ENCODE measurements around the gene PMIS2. TPM values are rescaled to one million over a fixed set of nuclear protein-coding genes. Genes with fewer than 3 reads are reported as not detected.
"Not testable (repeated sequence)": the region's sequence is repeated elsewhere in the genome, so short reads cannot be mapped to it uniquely, and the experiment has no call there.

PMIS2 gene
- total RNA-seq, 4 donors from 2014 or later, result not detected

- TF ChIP-seq CTCF (IDR thresholded peaks at IDR 0.05), result no peak
- TF ChIP-seq POLR2A (IDR thresholded peaks at IDR 0.05), result no peak
- TF ChIP-seq EP300 (IDR thresholded peaks at IDR 0.05), result no peak
- TF ChIP-seq POLR2AphosphoS5 (IDR thresholded peaks at IDR 0.05), result no peak
- no peaks in the 10 kb centered on the region for H3K36me3 ChIP-seq
- H3K4me1 ChIP-seq, result no peaks in the 10 kb centered on the region
- no peaks in the 10 kb centered on the region for H3K27me3 ChIP-seq
- H3K4me3 ChIP-seq, result no peak overlapping the region
- H3K27ac ChIP-seq, result no peak overlapping the region
- 74% methylated on average over 3 of the region's 3 CpGs for WGBS
- DNase-seq (ENCODE audit: low spot score in 2 of 2), result no peak
- no peaks in the 10 kb centered on the region for H3K9me3 ChIP-seq
These were observed 16.0 kb downstream of the PMIS2 start for GRCh38 chr19:35601971-35602370.

GRCh38 chr19:35604436-35604835 lies 18.5 kb downstream of the PMIS2 start:
- not testable (repeated sequence) for H3K27me3 ChIP-seq; H3K36me3 ChIP-seq; DNase-seq (ENCODE audit: low spot score in 2 of 2); H3K4me1 ChIP-seq; H3K4me3 ChIP-seq; H3K27ac ChIP-seq; H3K9me3 ChIP-seq
- WGBS, result 65% methylated on average over 4 of the region's 4 CpGs

GRCh38 chr19:35607170-35607569 lies 21.2 kb downstream of the PMIS2 start:
- DNase-seq (ENCODE audit: low spot score in 2 of 2); H3K27ac ChIP-seq; H3K36me3 ChIP-seq; H3K9me3 ChIP-seq; H3K4me1 ChIP-seq; H3K27me3 ChIP-seq; H3K4me3 ChIP-seq: not testable (repeated sequence)
- WGBS, result 84% methylated on average over 8 of the region's 8 CpGs

- DNase-seq (ENCODE audit: low spot score in 2 of 2), result no peak
- no peaks in the 10 kb centered on the region for H3K36me3 ChIP-seq
- no peaks in the 10 kb centered on the region for H3K27me3 ChIP-seq
- no peak overlapping the region for H3K27ac ChIP-seq
- TF ChIP-seq CTCF (IDR thresholded peaks at IDR 0.05), result no peak
- TF ChIP-seq POLR2AphosphoS5 (IDR thresholded peaks at IDR 0.05), result no peak
- no peak for TF ChIP-seq POLR2A (IDR thresholded peaks at IDR 0.05)
- no peak for TF ChIP-seq EP300 (IDR thresholded peaks at IDR 0.05)
- WGBS, result 93% methylated on average over 3 of the region's 3 CpGs
- peaks cover 4% of the 10 kb centered on the region for H3K4me1 ChIP-seq
- H3K9me3 ChIP-seq, result peaks cover 6% of the 10 kb centered on the region
- H3K4me3 ChIP-seq, result no peak overlapping the region
These were observed 21.7 kb downstream of the PMIS2 start for GRCh38 chr19:35607661-35608060.

- Histone ChIP-seq H3K27ac (no peak overlapping the region), H3K27me3 (no peaks in the 10 kb centered on the region), H3K4me3 (no peak overlapping the region), H3K9me3 (peaks cover 6% of the 10 kb centered on the region), H3K36me3 (no peaks in the 10 kb centered on the region), H3K4me1 (peaks cover 9% of the 10 kb centered on the region)
- WGBS, result 91% methylated on average over 2 of the region's 2 CpGs
- DNase-seq (ENCODE audit: low spot score in 2 of 2), result no peak
- TF ChIP-seq POLR2AphosphoS5 (IDR thresholded peaks at IDR 0.05), result no peak
- no peak for TF ChIP-seq EP300 (IDR thresholded peaks at IDR 0.05)
- no peak for TF ChIP-seq CTCF (IDR thresholded peaks at IDR 0.05)
- TF ChIP-seq POLR2A (IDR thresholded peaks at IDR 0.05), result no peak
These were observed 22.3 kb downstream of the PMIS2 start for GRCh38 chr19:35608251-35608650.

- H3K36me3 ChIP-seq, result peaks cover under 1% of the 10 kb centered on the region
- 74% methylated on average over 4 of the region's 6 CpGs for WGBS
- H3K27me3 ChIP-seq, result no peaks in the 10 kb centered on the region
- no peak overlapping the region for H3K4me3 ChIP-seq
- H3K27ac ChIP-seq, result no peak overlapping the region
- TF ChIP-seq POLR2AphosphoS5 (IDR thresholded peaks at IDR 0.05) (no peak), EP300 (IDR thresholded peaks at IDR 0.05) (no peak), POLR2A (IDR thresholded peaks at IDR 0.05) (no peak), CTCF (IDR thresholded peaks at IDR 0.05) (no peak)
- peaks cover 6% of the 10 kb centered on the region for H3K9me3 ChIP-seq
- peaks cover 12% of the 10 kb centered on the region for H3K4me1 ChIP-seq
- no peak for DNase-seq (ENCODE audit: low spot score in 2 of 2)
These were observed 23.9 kb downstream of the PMIS2 start for GRCh38 chr19:35609851-35610353.

Measured in suprapubic skin (tissue), 4 donors.